RWPE2 (cell line): ENCODE results near the gene FBLIM1.

Source experiments
- ATAC-seq: fragments of 200-7000 bp; cut with Tn5 transposase; 3 replicates; pipeline ENCODE4 v1.9.1; 2021; ENCODE audit warnings: low read depth
- DNase-seq: peaks from one replicate; pipeline ENCODE4 v3.0.0-alpha.2; 2020; ENCODE audit warnings: low spot score
- H3K27ac ChIP-seq: fragments of 450-650 bp; 2 replicates; pipeline ENCODE4 v1.5.1; 2017; ENCODE audit warnings: mild to moderate bottlenecking; ENCODE audit not compliant: poor library complexity, severe bottlenecking
- H3K27me3 ChIP-seq: fragments of 250-450 bp; sonication (Bioruptor Pico); 2 replicates; pipeline ENCODE4 v1.5.1; 2021; ENCODE audit warnings: mild to moderate bottlenecking, moderate library complexity; ENCODE audit not compliant: insufficient read depth, poor library complexity, severe bottlenecking
- H3K36me3 ChIP-seq: fragments of 250-450 bp; sonication (Bioruptor Pico); 2 replicates; pipeline ENCODE4 v1.5.1; 2020; ENCODE audit warnings: low read depth, mild to moderate bottlenecking, moderate library complexity
- H3K4me1 ChIP-seq: fragments of 250-450 bp; sonication (Bioruptor Pico); 2 replicates; pipeline ENCODE4 v1.5.1; 2021; ENCODE audit warnings: mild to moderate bottlenecking, moderate library complexity; ENCODE audit not compliant: insufficient read depth, poor library complexity, severe bottlenecking
- H3K4me3 ChIP-seq: fragments of 250-450 bp; sonication (Bioruptor Pico); 2 replicates; pipeline ENCODE4 v1.5.1; 2021; ENCODE audit warnings: mild to moderate bottlenecking, moderate library complexity; ENCODE audit not compliant: severe bottlenecking
- H3K9me3 ChIP-seq: fragments of 250-450 bp; sonication (Bioruptor Pico); 2 replicates; pipeline ENCODE4 v1.5.1; 2021; ENCODE audit warnings: mild to moderate bottlenecking, moderate library complexity; ENCODE audit not compliant: severe bottlenecking
- TF ChIP-seq, protein P1 (sequence below): fragments of 450-650 bp; IDR thresholded peaks from one replicate; pipeline ENCODE4 v1.5.1; 2017; ENCODE audit warnings: mild to moderate bottlenecking, moderate library complexity; ENCODE audit not compliant: poor library complexity, severe bottlenecking

FBLIM1 gene

DNA sequence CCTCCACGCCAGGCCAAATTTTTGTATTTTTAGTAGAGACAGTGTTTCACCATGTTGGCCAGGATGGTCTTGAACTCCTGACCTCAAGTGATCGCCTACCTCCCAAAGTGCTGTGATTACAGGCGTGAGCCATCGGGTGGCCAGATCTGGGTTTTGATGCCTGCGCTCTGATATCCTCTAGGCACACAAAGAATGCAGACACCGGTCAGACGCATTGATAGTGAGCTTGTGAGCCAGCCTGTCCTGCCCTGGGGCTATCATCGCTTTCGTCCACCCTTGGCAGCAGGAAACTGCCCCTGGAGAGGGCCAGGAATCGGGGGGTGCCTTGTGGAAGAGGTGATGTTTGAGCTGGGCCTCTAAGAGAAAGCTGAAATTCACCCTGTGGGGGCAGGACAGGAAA, 4.0 kb downstream of the FBLIM1 start:
- DNase-seq, result no peak
- Histone ChIP-seq H3K4me3 (no peak overlapping the region), H3K27ac (peak overlapping the region; percentile 94), H3K27me3 (no peaks in the 10 kb centered on the region), H3K9me3 (no peaks in the 10 kb centered on the region), H3K4me1 (peaks cover 47% of the 10 kb centered on the region), H3K36me3 (peaks cover 50% of the 10 kb centered on the region)
- no peak for ATAC-seq
- TF ChIP-seq, protein P1, sequence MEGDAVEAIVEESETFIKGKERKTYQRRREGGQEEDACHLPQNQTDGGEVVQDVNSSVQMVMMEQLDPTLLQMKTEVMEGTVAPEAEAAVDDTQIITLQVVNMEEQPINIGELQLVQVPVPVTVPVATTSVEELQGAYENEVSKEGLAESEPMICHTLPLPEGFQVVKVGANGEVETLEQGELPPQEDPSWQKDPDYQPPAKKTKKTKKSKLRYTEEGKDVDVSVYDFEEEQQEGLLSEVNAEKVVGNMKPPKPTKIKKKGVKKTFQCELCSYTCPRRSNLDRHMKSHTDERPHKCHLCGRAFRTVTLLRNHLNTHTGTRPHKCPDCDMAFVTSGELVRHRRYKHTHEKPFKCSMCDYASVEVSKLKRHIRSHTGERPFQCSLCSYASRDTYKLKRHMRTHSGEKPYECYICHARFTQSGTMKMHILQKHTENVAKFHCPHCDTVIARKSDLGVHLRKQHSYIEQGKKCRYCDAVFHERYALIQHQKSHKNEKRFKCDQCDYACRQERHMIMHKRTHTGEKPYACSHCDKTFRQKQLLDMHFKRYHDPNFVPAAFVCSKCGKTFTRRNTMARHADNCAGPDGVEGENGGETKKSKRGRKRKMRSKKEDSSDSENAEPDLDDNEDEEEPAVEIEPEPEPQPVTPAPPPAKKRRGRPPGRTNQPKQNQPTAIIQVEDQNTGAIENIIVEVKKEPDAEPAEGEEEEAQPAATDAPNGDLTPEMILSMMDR, result no peak

DNA sequence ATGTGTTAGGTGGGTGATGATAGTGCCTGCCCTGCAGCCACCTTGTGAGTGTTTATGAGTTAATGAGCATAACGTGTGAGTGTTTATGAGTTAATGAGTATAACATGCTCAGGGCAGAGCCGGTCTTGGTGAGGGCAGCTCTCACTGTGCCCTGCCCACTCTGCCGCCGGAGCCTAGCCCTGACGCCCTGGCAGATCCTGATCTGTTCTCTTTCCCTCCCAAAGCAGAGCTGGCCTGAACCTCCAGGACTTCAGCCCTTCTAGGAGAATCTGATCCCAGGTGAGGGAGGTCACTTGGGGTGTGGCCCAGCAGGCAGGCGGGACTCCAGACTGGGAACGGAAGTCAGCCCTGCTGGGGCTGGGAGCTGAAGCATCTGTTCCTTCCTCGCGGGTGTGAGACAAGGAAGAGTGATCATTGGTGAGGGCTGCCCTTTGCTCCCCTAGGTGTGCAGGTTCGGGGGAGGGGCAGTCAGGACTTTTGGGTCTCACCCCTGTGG, 5.7 kb downstream of the FBLIM1 start:
- TF ChIP-seq, protein P1, result no peak
- H3K27me3 ChIP-seq, result no peaks in the 10 kb centered on the region
- H3K4me1 ChIP-seq, result peaks cover 41% of the 10 kb centered on the region
- ATAC-seq (peak; percentile 70), DNase-seq (peak; percentile 85)
- H3K36me3 ChIP-seq, result peaks cover 68% of the 10 kb centered on the region
- peak overlapping the region; percentile 6 for H3K4me3 ChIP-seq
- H3K27ac ChIP-seq, result peak overlapping the region; percentile 94
- H3K9me3 ChIP-seq, result no peaks in the 10 kb centered on the region

DNA sequence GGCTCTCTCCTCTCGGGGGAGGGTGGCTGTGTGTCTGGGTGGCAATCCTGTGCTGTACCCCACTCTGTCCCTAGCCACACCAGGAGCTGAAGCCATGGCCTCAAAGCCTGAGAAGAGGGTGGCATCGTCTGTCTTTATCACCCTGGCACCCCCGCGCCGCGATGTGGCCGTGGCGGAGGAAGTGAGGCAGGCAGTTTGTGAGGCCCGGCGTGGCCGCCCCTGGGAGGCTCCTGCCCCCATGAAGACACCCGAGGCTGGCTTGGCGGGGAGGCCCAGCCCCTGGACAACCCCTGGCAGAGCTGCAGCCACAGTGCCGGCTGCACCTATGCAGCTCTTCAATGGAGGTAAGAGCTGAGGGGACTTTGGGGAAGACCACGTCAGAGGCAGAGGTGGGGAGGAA, 6.3 kb downstream of the FBLIM1 start:
- Histone ChIP-seq H3K4me3 (peak overlapping the region; percentile 6), H3K36me3 (peaks cover 73% of the 10 kb centered on the region), H3K9me3 (no peaks in the 10 kb centered on the region), H3K4me1 (peaks cover 41% of the 10 kb centered on the region), H3K27me3 (no peaks in the 10 kb centered on the region), H3K27ac (peak overlapping the region; percentile 94)
- TF ChIP-seq, protein P1, result no peak
- no peak for DNase-seq
- no peak for ATAC-seq

DNA sequence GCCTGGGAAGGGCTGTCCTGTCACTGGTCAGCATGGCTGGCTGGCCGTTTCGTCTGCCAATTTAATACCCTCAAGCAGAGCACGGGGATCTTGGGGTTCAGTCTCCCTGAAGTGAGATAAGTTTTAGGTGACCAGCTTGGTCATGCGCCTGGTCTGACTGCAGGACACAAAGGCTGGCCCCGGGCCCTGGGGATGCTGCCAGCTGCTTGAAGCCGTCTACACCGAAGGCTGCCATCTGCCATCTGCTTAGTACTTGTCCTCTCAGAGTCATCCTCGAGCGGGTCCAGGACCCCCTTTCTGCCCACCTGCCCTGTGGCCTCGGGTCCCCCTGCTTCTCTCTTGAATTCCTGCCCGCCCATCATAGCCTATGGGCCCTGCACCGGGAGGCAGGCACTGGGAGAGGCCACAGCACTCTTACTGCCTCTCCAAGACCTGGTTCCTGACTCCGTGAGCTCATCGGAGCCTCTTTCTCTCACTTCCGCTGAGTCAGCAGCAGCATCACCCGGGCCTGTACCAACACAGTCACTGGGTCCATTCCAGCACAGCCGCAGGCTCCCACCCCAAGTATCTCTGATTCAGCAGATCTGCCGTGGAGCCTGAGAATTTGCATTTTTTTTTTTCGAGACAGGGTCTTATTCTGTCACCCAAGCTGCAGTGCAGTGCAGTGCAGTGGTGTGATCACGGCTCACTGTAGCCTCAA, 7.0 kb downstream of the FBLIM1 start:
- Histone ChIP-seq H3K27me3 (no peaks in the 10 kb centered on the region), H3K9me3 (no peaks in the 10 kb centered on the region), H3K27ac (peak overlapping the region; percentile 94), H3K4me1 (peaks cover 41% of the 10 kb centered on the region), H3K36me3 (peaks cover 77% of the 10 kb centered on the region), H3K4me3 (no peak overlapping the region)
- TF ChIP-seq, protein P1, result no peak
- DNase-seq, result peak; percentile 96
- ATAC-seq, result peak; percentile 87

DNA sequence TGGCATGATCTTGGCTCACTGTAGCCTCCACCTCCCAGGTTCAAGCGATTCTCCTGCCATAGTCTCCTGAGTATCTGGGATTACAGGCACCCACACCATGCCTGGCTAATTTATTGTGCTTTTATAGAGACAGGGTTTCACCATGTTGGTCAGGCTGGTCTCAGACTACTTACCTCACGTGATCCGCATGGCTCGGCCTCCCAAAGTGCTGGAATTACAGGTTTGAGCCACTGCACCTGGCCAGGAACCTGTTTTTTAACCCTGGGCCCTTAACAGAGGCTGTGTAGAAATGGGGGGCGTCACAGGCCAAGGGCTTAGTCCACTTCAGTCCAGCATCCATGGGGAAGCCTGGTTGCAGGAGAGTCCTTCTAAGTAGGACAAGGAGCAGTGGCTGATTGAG, 9.3 kb downstream of the FBLIM1 start:
- Histone ChIP-seq H3K4me3 (no peak overlapping the region), H3K27ac (peak overlapping the region; percentile 7), H3K4me1 (peaks cover 34% of the 10 kb centered on the region), H3K27me3 (no peaks in the 10 kb centered on the region), H3K36me3 (peaks cover 84% of the 10 kb centered on the region), H3K9me3 (no peaks in the 10 kb centered on the region)
- TF ChIP-seq, protein P1, result no peak
- DNase-seq (no peak), ATAC-seq (no peak)
